H1 (cell line): ENCODE measurements around the gene RBM34. TPM values are rescaled to one million over a fixed set of nuclear protein-coding genes. Genes with fewer than 3 reads are reported as not detected.
"Not testable (repeated sequence)": the region's sequence is repeated elsewhere in the genome, so short reads cannot be mapped to it uniquely, and the experiment has no call there.

Experiments used
- CTCF ChIA-PET: fragments of 300-600 bp; sonication (Branson Sonifier 250); formaldehyde crosslinking; loops from one replicate; lab custom pipeline; 2021; ENCODE audit not compliant: partially characterized antibody; lab: Charles Lee
- POLR2A ChIA-PET: fragments of 300-600 bp; sonication (Branson Sonifier 250); formaldehyde crosslinking; loops from one replicate; lab custom pipeline; 2021; ENCODE audit warnings: inconsistent platforms; ENCODE audit not compliant: partially characterized antibody; lab: Charles Lee
- DNase-seq, 2 experiments: peaks; one replicate each; pipeline versions ENCODE4 v3.0.0 to v3.0.0-alpha.2; 2010 to 2022; ENCODE audit warnings: low spot score in 2 of 2, low read depth in 1 of 2, mixed read lengths in 1 of 2
- FAIRE-seq: peaks from 2 replicates; lab custom pipeline; 2011; peaks lifted over from hg19 to GRCh38; lab: Jason Lieb, UNC
- H2AFZ ChIP-seq: 2 replicates; pipeline ENCODE4 v1.8.1; 2012; ENCODE audit warnings: low read length, inconsistent platforms
- H2AK5ac ChIP-seq: 2 replicates; pipeline ENCODE4 v1.6.1; 2013; ENCODE audit warnings: low read depth, low read length
- H2BK120ac ChIP-seq: replicated peaks from 2 replicates; pipeline ENCODE3; 2013; ENCODE audit warnings: low read depth, low read length, inconsistent platforms
- H2BK12ac ChIP-seq: 2 replicates; pipeline ENCODE4 v1.6.1; 2013; ENCODE audit warnings: low read depth, low read length
- H2BK15ac ChIP-seq: 2 replicates; pipeline ENCODE4 v1.6.1; 2013; ENCODE audit warnings: low read length
- H2BK20ac ChIP-seq: 2 replicates; pipeline ENCODE4 v1.6.1; 2013; ENCODE audit warnings: low read length
- H2BK5ac ChIP-seq: 2 replicates; pipeline ENCODE4 v1.6.1; 2013; ENCODE audit warnings: low read depth, low read length
- H3K14ac ChIP-seq: 2 replicates; pipeline ENCODE4 v1.6.1; 2013; ENCODE audit warnings: inconsistent platforms; ENCODE audit not compliant: insufficient read length
- H3K18ac ChIP-seq: 2 replicates; pipeline ENCODE4 v1.6.1; 2013; ENCODE audit warnings: low read length; ENCODE audit errors: extremely low read depth
- H3K23ac ChIP-seq: 2 replicates; pipeline ENCODE4 v1.6.1; 2013; ENCODE audit warnings: inconsistent platforms; ENCODE audit not compliant: insufficient read length
- H3K23me2 ChIP-seq: 2 replicates; pipeline ENCODE4 v1.6.1; 2013; ENCODE audit warnings: low read depth, low read length
- H3K27ac ChIP-seq: 2 replicates; pipeline ENCODE4 v1.6.1; 2011; ENCODE audit warnings: low read depth, low read length, inconsistent platforms
- H3K27me3 ChIP-seq, 4 experiments: replicated peaks in 1 of 4; 1 replicate in 1 of 4; 2 replicates in 3 of 4; pipeline versions ENCODE4 v1.6.1 to v1.8.1; 2011 to 2013; ENCODE audit warnings: low read length in 3 of 4, mild to moderate bottlenecking in 3 of 4, inconsistent platforms in 2 of 4, mixed read lengths in 2 of 4, moderate library complexity in 1 of 4; ENCODE audit not compliant: control insufficient read depth in 3 of 4, insufficient read depth in 3 of 4; ENCODE audit errors: extremely low read depth in 1 of 4
- H3K36me3 ChIP-seq, 4 experiments: 2 replicates each; pipeline versions ENCODE4 v1.6.1 to v1.8.1; 2011 to 2013; ENCODE audit warnings: mild to moderate bottlenecking in 4 of 4, low read length in 3 of 4, moderate library complexity in 2 of 4, control low read depth in 1 of 4, inconsistent platforms in 1 of 4; ENCODE audit not compliant: insufficient read depth in 4 of 4, control insufficient read depth in 2 of 4
- H3K4ac ChIP-seq: replicated peaks from 2 replicates; pipeline ENCODE3; 2013; ENCODE audit warnings: low read length, low read depth, mixed read lengths, inconsistent platforms; ENCODE audit not compliant: insufficient read length
- H3K4me1 ChIP-seq, 4 experiments: replicated peaks in 1 of 4; 1 replicate in 1 of 4; 2 replicates in 3 of 4; pipeline versions ENCODE4 v1.6.1 to v1.8.1; 2011 to 2013; ENCODE audit warnings: low read length in 3 of 4, inconsistent platforms in 2 of 4, mixed read lengths in 1 of 4; ENCODE audit not compliant: insufficient read depth in 4 of 4, control insufficient read depth in 3 of 4
- H3K4me2 ChIP-seq, 2 experiments: 2 replicates each; pipeline versions ENCODE4 v1.6.1 to v1.8.1; 2011 to 2013; ENCODE audit warnings: low read depth in 2 of 2, low read length in 2 of 2, control low read depth in 1 of 2, inconsistent platforms in 1 of 2, mild to moderate bottlenecking in 1 of 2; ENCODE audit not compliant: insufficient read depth in 1 of 2
- H3K4me3 ChIP-seq, 4 experiments: fragments of 200-600, 300-600 bp in 1 of 4; sonication (generic), shearing (Covaris generic), sonication (Bioruptor Twin) in 1 of 4; 2 replicates each; pipeline versions ENCODE4 v1.5.1 to v1.8.1; 2011 to 2016; ENCODE audit warnings: low read length in 4 of 4, low read depth in 3 of 4, control low read depth in 2 of 4, inconsistent platforms in 2 of 4, mild to moderate bottlenecking in 2 of 4, mixed read lengths in 1 of 4, moderate library complexity in 1 of 4; ENCODE audit not compliant: insufficient read depth in 2 of 4; ENCODE audit errors: extremely low read depth in 1 of 4
- H3K56ac ChIP-seq: replicated peaks from 2 replicates; pipeline ENCODE3; 2013; ENCODE audit warnings: low read depth, mild to moderate bottlenecking, mixed read lengths, low read length, inconsistent platforms; ENCODE audit not compliant: insufficient read length
- H3K79me1 ChIP-seq: 2 replicates; pipeline ENCODE4 v1.6.1; 2013; ENCODE audit warnings: low read depth, low read length, control low read depth
- H3K79me2 ChIP-seq, 2 experiments: 2 replicates each; pipeline versions ENCODE4 v1.6.1 to v1.8.1; 2012 to 2013; ENCODE audit warnings: low read length in 2 of 2, mild to moderate bottlenecking in 2 of 2, inconsistent platforms in 1 of 2; ENCODE audit not compliant: insufficient read depth in 2 of 2, control insufficient read depth in 1 of 2
- H3K9ac ChIP-seq, 4 experiments: replicated peaks in 1 of 4; 1 replicate in 1 of 4; 2 replicates in 3 of 4; pipeline versions ENCODE4 v1.6.1 to v1.8.1; 2011 to 2013; ENCODE audit warnings: low read depth in 3 of 4, low read length in 3 of 4, control low read depth in 2 of 4, mild to moderate bottlenecking in 2 of 4, moderate library complexity in 2 of 4, inconsistent platforms in 1 of 4; ENCODE audit errors: extremely low read depth in 1 of 4
- H3K9me3 ChIP-seq, 2 experiments: 2 replicates each; pipeline versions ENCODE4 v1.6.1 to v1.8.1; 2012 to 2013; ENCODE audit warnings: mild to moderate bottlenecking in 2 of 2, moderate library complexity in 2 of 2, control low read depth in 1 of 2, inconsistent platforms in 1 of 2, low read depth in 1 of 2, low read length in 1 of 2, mixed read lengths in 1 of 2; ENCODE audit not compliant: insufficient read depth in 2 of 2
- H4K20me1 ChIP-seq, 2 experiments: replicated peaks in 1 of 2; 2 replicates each; pipeline versions ENCODE3 to v1.8.1; 2011 to 2013; ENCODE audit warnings: inconsistent platforms in 2 of 2, low read length in 2 of 2, mild to moderate bottlenecking in 1 of 2; ENCODE audit not compliant: insufficient read depth in 2 of 2, control insufficient read depth in 1 of 2
- H4K5ac ChIP-seq: 2 replicates; pipeline ENCODE4 v1.6.1; 2013; ENCODE audit warnings: low read length, low read depth, mixed read lengths, inconsistent platforms; ENCODE audit not compliant: insufficient read length
- H4K8ac ChIP-seq: 2 replicates; pipeline ENCODE4 v1.8.0; 2013; ENCODE audit warnings: mild to moderate bottlenecking, moderate library complexity, low read length, inconsistent platforms; ENCODE audit not compliant: insufficient read depth; ENCODE audit errors: extremely low read depth
- H4K91ac ChIP-seq: replicated peaks from 2 replicates; pipeline ENCODE3; 2013; ENCODE audit warnings: low read length, mixed read lengths, inconsistent platforms; ENCODE audit not compliant: insufficient read length
- WGBS, 2 experiments: shearing (Covaris generic) in 1 of 2; methylation state at CpG; one replicate each; pipeline versions ENCODE4 v1.1.6 to v1.1.7; 2013 to 2015; ENCODE audit warnings: low lambda C conversion rate in 2 of 2, mixed read lengths in 2 of 2, inconsistent platforms in 1 of 2, low coverage in 1 of 2, missing lambda C conversion rate in 1 of 2; ENCODE audit not compliant: insufficient replicate concordance in 2 of 2, insufficient coverage in 1 of 2, insufficient read length in 1 of 2; ENCODE audit errors: extremely low coverage in 1 of 2, missing lambda C conversion rate in 1 of 2; 5-methylcytosine and 5-hydroxymethylcytosine counted together
- polyA plus RNA-seq, 7 experiments: library from polyadenylated mRNA; depleted of rRNA in 3 of 7; stranded (reverse) in 5 of 7; unstranded in 2 of 7; fragments of >200 nt in 5 of 7; fragments of 200-250 nt in 2 of 7; gene quantifications; 1 replicate in 5 of 7; 2 replicates in 1 of 7; 4 replicates in 1 of 7; pipeline versions ENCODE4 v1.2.1 to v1.2.3, GENCODE V29; 2011 to 2013; ENCODE audit warnings: missing spikeins in 2 of 7, mixed read lengths in 2 of 7
- total RNA-seq: library from RNA; stranded (reverse); fragmentation: NEBNext Ultra II Directional; extraction: Animal tissue kit (Norgen Biotek cat#: 25700); gene quantifications from 2 replicates; pipeline ENCODE4 v1.2.1, GENCODE V29; 2021

The RBM34 gene
- total and polyA plus RNA-seq, 2 of the 8 experiments (the other 6 are each of a cell fraction or from before 2014, with no cell fraction given): 18.8 to 108 TPM

DNA sequence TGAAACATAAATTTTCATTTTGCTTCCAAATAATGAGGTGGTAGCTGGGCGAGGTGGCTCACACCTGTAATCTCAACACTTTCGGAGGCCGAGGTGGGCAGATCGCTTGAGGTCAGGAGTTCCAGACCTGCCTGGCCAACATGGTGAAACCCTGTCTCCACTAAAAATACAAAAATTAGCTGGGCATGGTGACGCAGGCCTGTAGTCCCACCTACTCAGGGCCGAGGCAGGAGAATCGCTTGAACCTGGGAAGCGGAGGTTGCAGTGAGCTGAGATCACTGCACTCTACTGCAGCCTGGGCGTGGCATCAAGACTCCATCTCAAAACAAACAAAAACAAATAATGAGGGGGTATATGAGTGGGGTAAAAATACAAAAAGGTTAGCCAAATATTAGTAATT is 1.1 kb downstream of the RBM34 start:
- Histone ChIP-seq H3K4me3 (peak overlapping the region; percentile 81 to 99 (median 94); a peak in 4 of 8 replicates), H3K36me3 (peaks cover 17 to 32% (median 26%) of the 10 kb centered on the region in 4 experiments), H3K79me2 (peaks cover 0 to 27% of the 10 kb centered on the region in 2 experiments; a peak in 2 of 4 replicates), H3K4me2 (peak overlapping the region; percentile 63 to 94)
- not testable (repeated sequence) for H2BK15ac ChIP-seq, H3K23me2 ChIP-seq, H3K23ac ChIP-seq, H3K79me1 ChIP-seq, H3K56ac ChIP-seq, H3K9me3 ChIP-seq, H4K8ac ChIP-seq, H2BK12ac ChIP-seq, H3K27me3 ChIP-seq, H2BK5ac ChIP-seq, H3K14ac ChIP-seq, FAIRE-seq, H4K5ac ChIP-seq, H4K91ac ChIP-seq, H2BK120ac ChIP-seq, H3K4me1 ChIP-seq, H3K27ac ChIP-seq, H2BK20ac ChIP-seq, H2AFZ ChIP-seq, H3K9ac ChIP-seq, H4K20me1 ChIP-seq, H2AK5ac ChIP-seq, H3K4ac ChIP-seq, DNase-seq, H3K18ac ChIP-seq
- ChIA-PET POLR2A (interaction anchor here (0.5 to 2.5 kb wide), 8 partner anchors 10 to 1104 kb away, joined by 3 to 14 read pairs (median 4); no protein-coding TSS in a partner anchor), CTCF (interaction anchor here (0.7 kb wide), 2 partner anchors 25 to 38 kb away, joined by 3 to 4 read pairs; no protein-coding TSS in a partner anchor)
- WGBS, 2 experiments: 90% methylated on average over 9 of the region's 9 CpGs; no CpG with 5 or more reads in 1 of the 2 experiments

GRCh38 chr1:235159284-235159683 is 1.8 kb downstream of the RBM34 start:
- POLR2A ChIA-PET: interaction anchor here (0.6 to 2.5 kb wide), 10 partner anchors 9 to 880 kb away, joined by 3 to 14 read pairs (median 3); partner anchors contain the start of gene TOMM20

More at GRCh38 chr1:235159284-235159683, 1.8 kb downstream of the RBM34 start:
- not testable (repeated sequence) for H3K27ac ChIP-seq, H2BK12ac ChIP-seq, H2AK5ac ChIP-seq, H3K27me3 ChIP-seq, H3K14ac ChIP-seq, H3K9ac ChIP-seq, H3K4me3 ChIP-seq, H2BK15ac ChIP-seq, H3K23me2 ChIP-seq, H4K20me1 ChIP-seq, H2BK20ac ChIP-seq, H2BK120ac ChIP-seq, H3K56ac ChIP-seq, H3K79me1 ChIP-seq, H3K18ac ChIP-seq, H4K5ac ChIP-seq, H4K91ac ChIP-seq, H3K4ac ChIP-seq, H3K4me2 ChIP-seq, H3K4me1 ChIP-seq, H4K8ac ChIP-seq, H3K23ac ChIP-seq, DNase-seq, H2AFZ ChIP-seq, FAIRE-seq, H3K9me3 ChIP-seq, H2BK5ac ChIP-seq
- peaks cover 17 to 38% (median 33%) of the 10 kb centered on the region in 4 experiments for H3K36me3 ChIP-seq
- CTCF ChIA-PET: interaction anchor here (0.7 to 0.9 kb wide), 3 partner anchors 26 to 183 kb away, joined by 3 to 5 read pairs (median 3); no protein-coding TSS in a partner anchor
- peaks cover 0 to 27% of the 10 kb centered on the region in 2 experiments; a peak in 2 of 4 replicates for H3K79me2 ChIP-seq
- 95% methylated on average over 6 of the region's 9 CpGs; no CpG with 5 or more reads in 1 of the 2 experiments for WGBS, 2 experiments
